C4-2B (cell line): ENCODE data around the gene PAXX.

ENCODE experiments used
- H3K27ac ChIP-seq: fragments of 450-650 bp; 2 replicates; pipeline ENCODE4 v1.5.1; 2017
- ZFX ChIP-seq: fragments of 450-650 bp; IDR thresholded peaks from 2 replicates; pipeline ENCODE4 v1.6.1; 2017
- TF ChIP-seq, protein P1 (sequence below): fragments of 450-650 bp; conservative IDR thresholded peaks from 2 replicates; pipeline ENCODE4 v1.5.1; 2017; ENCODE audit warnings: mild to moderate bottlenecking

Gene PAXX

DNA sequence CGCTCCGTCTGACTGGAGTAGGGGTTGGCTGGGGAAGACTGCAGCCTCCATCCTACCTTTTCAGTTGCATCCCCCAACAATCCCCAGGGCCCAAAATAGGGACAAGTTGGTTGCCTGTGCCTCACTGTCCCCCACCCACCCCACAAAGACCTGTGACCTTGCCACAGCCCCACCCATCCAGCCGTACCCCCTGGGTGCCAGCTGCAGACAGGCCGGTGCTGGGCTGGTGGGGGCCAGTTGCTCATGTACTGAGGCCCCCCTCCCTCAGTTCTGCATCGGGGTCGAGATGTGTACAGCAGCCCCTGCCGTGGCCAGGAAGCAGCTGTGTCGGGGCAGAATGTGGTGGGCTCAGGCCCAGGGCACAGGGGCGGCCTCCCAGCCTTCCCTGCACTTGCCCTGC, 9.1 kb upstream of the PAXX start:
- TF ChIP-seq, protein P1, sequence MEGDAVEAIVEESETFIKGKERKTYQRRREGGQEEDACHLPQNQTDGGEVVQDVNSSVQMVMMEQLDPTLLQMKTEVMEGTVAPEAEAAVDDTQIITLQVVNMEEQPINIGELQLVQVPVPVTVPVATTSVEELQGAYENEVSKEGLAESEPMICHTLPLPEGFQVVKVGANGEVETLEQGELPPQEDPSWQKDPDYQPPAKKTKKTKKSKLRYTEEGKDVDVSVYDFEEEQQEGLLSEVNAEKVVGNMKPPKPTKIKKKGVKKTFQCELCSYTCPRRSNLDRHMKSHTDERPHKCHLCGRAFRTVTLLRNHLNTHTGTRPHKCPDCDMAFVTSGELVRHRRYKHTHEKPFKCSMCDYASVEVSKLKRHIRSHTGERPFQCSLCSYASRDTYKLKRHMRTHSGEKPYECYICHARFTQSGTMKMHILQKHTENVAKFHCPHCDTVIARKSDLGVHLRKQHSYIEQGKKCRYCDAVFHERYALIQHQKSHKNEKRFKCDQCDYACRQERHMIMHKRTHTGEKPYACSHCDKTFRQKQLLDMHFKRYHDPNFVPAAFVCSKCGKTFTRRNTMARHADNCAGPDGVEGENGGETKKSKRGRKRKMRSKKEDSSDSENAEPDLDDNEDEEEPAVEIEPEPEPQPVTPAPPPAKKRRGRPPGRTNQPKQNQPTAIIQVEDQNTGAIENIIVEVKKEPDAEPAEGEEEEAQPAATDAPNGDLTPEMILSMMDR = no peak
- no peak for TF ChIP-seq ZFX
- no peak overlapping the region for H3K27ac ChIP-seq

DNA sequence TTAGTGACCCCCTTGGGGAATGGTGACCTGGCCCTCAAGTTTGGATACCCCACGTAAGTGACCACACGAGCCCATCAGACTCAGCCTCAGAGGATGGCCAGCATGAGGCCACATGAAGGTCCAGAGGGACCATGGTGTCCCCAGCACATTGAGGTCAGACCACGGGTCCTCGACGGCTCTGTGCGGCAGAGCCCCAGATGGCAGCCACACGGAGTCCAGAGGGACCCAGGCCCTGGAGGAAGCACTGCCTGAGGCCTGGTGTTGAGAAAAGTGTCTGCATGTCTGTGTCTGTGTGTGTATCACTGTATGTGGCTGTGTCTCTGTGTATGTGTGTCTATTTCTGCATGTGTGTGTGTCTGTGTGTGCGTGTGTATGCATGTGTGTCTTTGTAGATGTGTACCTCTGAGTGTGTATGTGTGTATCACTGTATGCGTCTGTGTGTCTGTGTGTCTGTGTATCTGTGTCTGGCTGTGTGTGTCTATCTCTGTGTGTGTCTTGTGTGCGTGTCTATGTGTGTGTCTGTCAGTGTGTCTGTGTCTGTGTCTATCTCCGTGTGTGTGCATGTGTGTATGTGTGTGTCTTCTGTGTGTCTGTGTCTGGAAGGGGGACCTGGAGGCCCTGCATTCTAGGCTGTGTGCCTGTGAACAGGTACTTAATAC, 8.4 kb upstream of the PAXX start:
- no peak overlapping the region for H3K27ac ChIP-seq
- TF ChIP-seq, protein P1 = no peak
- TF ChIP-seq ZFX = no peak

GRCh38 chr9:136984464-136985026, 7.7 kb upstream of the PAXX start:
- no peak overlapping the region for H3K27ac ChIP-seq
- TF ChIP-seq ZFX = no peak
- TF ChIP-seq, protein P1 = no peak

DNA sequence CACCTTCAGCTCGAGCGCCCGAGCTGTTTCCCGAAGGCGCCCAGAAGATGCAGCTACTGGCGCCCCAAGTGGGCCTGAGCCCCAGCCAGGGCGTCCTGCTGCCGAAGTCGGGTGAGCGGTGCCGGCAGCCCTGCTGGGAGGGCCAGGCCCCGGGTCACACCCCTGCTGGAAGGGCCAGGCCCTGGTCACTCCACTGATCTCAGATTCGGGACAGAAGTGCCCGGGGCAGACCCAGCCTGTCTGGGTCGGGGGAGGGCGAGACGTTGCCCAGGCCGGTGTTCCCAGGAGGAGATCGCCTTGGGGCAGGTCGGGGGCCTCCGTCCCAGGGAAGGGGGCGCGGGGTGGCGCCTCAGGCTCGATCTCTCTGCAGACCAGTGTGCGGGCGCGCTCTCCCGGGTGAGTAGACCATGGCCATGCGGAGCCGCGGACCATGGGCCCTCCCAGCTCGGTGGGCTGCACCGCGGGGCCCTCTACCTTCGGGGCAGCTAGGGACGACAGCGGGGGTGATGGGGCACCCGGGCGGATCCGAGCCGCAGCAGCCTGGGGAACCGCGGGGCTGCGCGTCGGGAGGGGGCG, 7.1 kb upstream of the PAXX start:
- no peak for TF ChIP-seq ZFX
- TF ChIP-seq, protein P1 = no peak
- no peak overlapping the region for H3K27ac ChIP-seq

DNA sequence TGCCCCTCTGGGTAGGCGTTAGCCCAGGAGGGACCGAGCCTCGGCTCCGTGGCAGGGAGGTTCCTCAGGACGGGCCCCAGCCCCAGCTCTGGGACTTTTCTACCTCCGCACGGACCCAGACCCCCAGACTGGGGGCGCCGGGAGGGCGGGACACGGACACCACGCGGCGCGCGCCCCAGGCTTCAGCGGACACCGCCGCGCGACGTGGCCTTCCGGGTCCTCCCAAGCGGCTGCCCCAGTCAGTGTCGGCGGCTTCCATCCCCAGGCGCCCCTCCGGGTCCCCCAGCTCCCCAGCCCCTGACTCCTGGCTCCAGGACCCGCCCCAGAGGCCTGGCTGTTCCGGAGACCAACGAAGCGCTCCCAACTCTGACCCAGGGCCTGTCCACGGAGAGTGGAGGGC, 6.4 kb upstream of the PAXX start:
- no peak overlapping the region for H3K27ac ChIP-seq
- TF ChIP-seq, protein P1 = no peak
- TF ChIP-seq ZFX = no peak

DNA sequence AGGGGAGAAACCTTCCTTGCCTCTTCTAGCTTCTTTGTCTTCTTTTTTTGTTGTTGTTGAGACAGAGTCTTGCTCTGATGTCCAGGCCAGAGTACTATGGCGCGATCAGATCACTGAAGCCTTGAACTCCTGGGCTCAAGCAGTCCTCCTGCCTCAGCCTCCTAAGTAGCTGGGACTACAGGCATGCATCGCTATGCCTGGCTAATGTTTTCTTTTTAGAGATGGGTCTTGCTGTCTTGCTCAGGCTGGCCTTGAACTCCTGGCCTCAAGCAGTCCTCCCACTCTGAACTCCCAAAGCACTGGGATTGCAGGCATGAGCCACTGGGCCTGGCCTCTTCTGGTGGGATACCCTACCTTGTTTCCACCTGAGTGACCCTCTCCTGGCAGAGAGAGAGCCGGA, 3.4 kb upstream of the PAXX start:
- TF ChIP-seq, protein P1 = no peak
- no peak for TF ChIP-seq ZFX
- peak overlapping the region; percentile 73 for H3K27ac ChIP-seq

GRCh38 chr9:136990242-136990911, 1.8 kb upstream of the PAXX start:
- TF ChIP-seq ZFX = no peak
- TF ChIP-seq, protein P1 = no peak
- H3K27ac ChIP-seq = peak overlapping the region; percentile 86; the same call in 1 of the 2 replicates
